ENCODE measurements around the gene NSMF.
"Not testable (repeated sequence)": the region's sequence is repeated elsewhere in the genome, so short reads cannot be mapped to it uniquely, and the experiment has no call there.

Gene NSMF

GRCh38 chr9:137457406-137458193 lies 1.5 kb downstream of the NSMF start:
- DNase-seq (ENCODE audit: low read depth) = no peak

- no peak for DNase-seq (ENCODE audit: low read depth)
Observed at GRCh38 chr9:137456864-137457405, 2.2 kb downstream of the NSMF start.

- no peak for DNase-seq (ENCODE audit: low read depth)
Observed at GRCh38 chr9:137456061-137456863, 2.9 kb downstream of the NSMF start.

GRCh38 chr9:137455359-137455991 lies 3.7 kb downstream of the NSMF start:
- no peak for DNase-seq (ENCODE audit: low read depth)

- DNase-seq (ENCODE audit: low read depth) = no peak
Observed at GRCh38 chr9:137454597-137455358, 4.4 kb downstream of the NSMF start.

GRCh38 chr9:137454145-137454596 lies 5.0 kb downstream of the NSMF start:
- no peak for DNase-seq (ENCODE audit: low read depth)

- DNase-seq (ENCODE audit: low read depth) = peak; percentile 47
Observed at GRCh38 chr9:137453643-137454081, 5.5 kb downstream of the NSMF start.

- no peak for DNase-seq (ENCODE audit: low read depth)
Observed at GRCh38 chr9:137452761-137453642, 6.1 kb downstream of the NSMF start.

GRCh38 chr9:137452006-137452760 lies 7.0 kb downstream of the NSMF start:
- DNase-seq (ENCODE audit: low read depth) = no peak

- not testable (repeated sequence) for DNase-seq (ENCODE audit: low read depth)
Observed at GRCh38 chr9:137451264-137452005, 7.7 kb downstream of the NSMF start.

GRCh38 chr9:137450539-137451222 lies 8.5 kb downstream of the NSMF start:
- peak; percentile 61 for DNase-seq (ENCODE audit: low read depth)

GRCh38 chr9:137449931-137450538 lies 9.1 kb downstream of the NSMF start:
- DNase-seq (ENCODE audit: low read depth) = peak; percentile 55

- no peak for DNase-seq (ENCODE audit: low read depth)
Observed at GRCh38 chr9:137449081-137449844, 9.9 kb downstream of the NSMF start.

GRCh38 chr9:137448602-137448962 lies 10.6 kb downstream of the NSMF start:
- no peak for DNase-seq (ENCODE audit: low read depth)

- DNase-seq (ENCODE audit: low read depth) = no peak
Observed at GRCh38 chr9:137447722-137448601, 11.2 kb downstream of the NSMF start.

- no peak for DNase-seq (ENCODE audit: low read depth)
Observed at GRCh38 chr9:137446851-137447471, 12.2 kb downstream of the NSMF start.

All from T-helper 22 cell (primary cell).